SK-N-SH (cell line): ENCODE measurements around the gene GOLT1A. TPM values are rescaled to one million over a fixed set of nuclear protein-coding genes. Genes with fewer than 3 reads are reported as not detected.

Source experiments
- CTCF ChIA-PET: fragments of 300-600, 350-600 bp; formaldehyde crosslinking; extraction: SDS; loops from one replicate; lab custom pipeline; 2021; lab: Yijun Ruan, JAX
- POLR2A ChIA-PET: fragments of 350-600 bp; sonication (Branson Sonifier 250); formaldehyde crosslinking; extraction: SDS; loops from one replicate; lab custom pipeline; 2020; ENCODE audit warnings: antibody characterized with exemption, inconsistent platforms; lab: Yijun Ruan, JAX
- DNase-seq: peaks from one replicate; pipeline ENCODE4 v3.0.0; 2012
- H2AFZ ChIP-seq: fragments of 200-600 bp; sonication (generic); 2 replicates; pipeline ENCODE4 v1.8.1; 2016; ENCODE audit warnings: antibody characterized with exemption, mild to moderate bottlenecking, low read depth
- H3F3A ChIP-seq: fragments of 200-600 bp; sonication (generic); replicated peaks from 2 replicates; pipeline ENCODE3; 2016; ENCODE audit warnings: antibody characterized with exemption, mild to moderate bottlenecking; ENCODE audit not compliant: insufficient read depth
- H3K27ac ChIP-seq, 2 experiments: fragments of 200-500 bp in 1 of 2; fragments of 200-600 bp in 1 of 2; sonication (Bioruptor generic) in 1 of 2; sonication (generic), shearing (Covaris generic) in 1 of 2; 2 replicates each; pipeline versions ENCODE4 v1.5.1 to v1.6.1; 2014 to 2016; ENCODE audit warnings: low read depth in 2 of 2, inconsistent platforms in 1 of 2, low read length in 1 of 2, mild to moderate bottlenecking in 1 of 2, mixed read lengths in 1 of 2
- H3K27me3 ChIP-seq: fragments of 200-600 bp; sonication (generic), shearing (Covaris generic); 2 replicates; pipeline ENCODE4 v1.6.1; 2016; ENCODE audit warnings: mixed run types; ENCODE audit not compliant: insufficient read depth
- H3K36me3 ChIP-seq, 2 experiments: fragments of 200-500 bp in 1 of 2; fragments of 200-600 bp in 1 of 2; sonication (Bioruptor generic) in 1 of 2; sonication (generic) in 1 of 2; replicated peaks in 1 of 2; 2 replicates each; pipeline versions ENCODE3 to v1.5.1; 2014 to 2016; ENCODE audit warnings: low read length in 1 of 2, mild to moderate bottlenecking in 1 of 2; ENCODE audit not compliant: insufficient read depth in 2 of 2, control insufficient read depth in 1 of 2
- H3K4me1 ChIP-seq, 2 experiments: fragments of 200-500 bp in 1 of 2; fragments of 200-600 bp in 1 of 2; sonication (Bioruptor generic) in 1 of 2; sonication (generic), shearing (Covaris generic) in 1 of 2; 2 replicates each; pipeline versions ENCODE4 v1.5.1 to v1.6.1; 2014 to 2016; ENCODE audit warnings: low read depth in 1 of 2, low read length in 1 of 2, mixed run types in 1 of 2; ENCODE audit not compliant: insufficient read depth in 2 of 2, control insufficient read depth in 1 of 2
- H3K4me2 ChIP-seq: fragments of 200-600 bp; sonication (generic), shearing (Covaris generic); 2 replicates; pipeline ENCODE4 v1.6.1; 2017; ENCODE audit warnings: mixed run types
- H3K4me3 ChIP-seq, 2 experiments: fragments of 200-500 bp in 1 of 2; fragments of 200-600 bp in 1 of 2; sonication (Bioruptor generic) in 1 of 2; sonication (generic), shearing (Covaris generic) in 1 of 2; 2 replicates each; pipeline versions ENCODE4 v1.5.1 to v1.8.1; 2014 to 2016; ENCODE audit warnings: low read depth in 2 of 2, inconsistent platforms in 1 of 2, low read length in 1 of 2, mild to moderate bottlenecking in 1 of 2, mixed read lengths in 1 of 2, moderate library complexity in 1 of 2
- H3K79me2 ChIP-seq: fragments of 200-600 bp; sonication (generic); 2 replicates; pipeline ENCODE4 v1.8.1; 2017; ENCODE audit warnings: mild to moderate bottlenecking; ENCODE audit not compliant: insufficient read depth
- H3K9ac ChIP-seq: fragments of 200-600 bp; sonication (generic); 2 replicates; pipeline ENCODE4 v1.6.1; 2017; ENCODE audit warnings: mixed run types
- H3K9me2 ChIP-seq: fragments of 200-600 bp; sonication (generic); 2 replicates; pipeline ENCODE4 v1.6.1; 2017; ENCODE audit warnings: mixed run types
- H3K9me3 ChIP-seq: fragments of 200-600 bp; sonication (generic); 2 replicates; pipeline ENCODE4 v1.6.1; 2017; ENCODE audit warnings: mixed run types, mild to moderate bottlenecking, moderate library complexity
- H4K20me1 ChIP-seq: fragments of 200-600 bp; sonication (generic); 2 replicates; pipeline ENCODE4 v1.6.1; 2017; ENCODE audit warnings: mild to moderate bottlenecking, mixed run types; ENCODE audit not compliant: insufficient read depth
- EP300 ChIP-seq, 2 experiments: IDR thresholded peaks; 2 replicates each; pipeline versions ENCODE4 v1.4.0 to v1.6.1; 2012; ENCODE audit warnings: borderline replicate concordance in 1 of 2, low read depth in 1 of 2, low read length in 1 of 2
- EZH2phosphoT487 ChIP-seq: fragments of 200-600 bp; sonication (generic); IDR thresholded peaks from 2 replicates; pipeline ENCODE4 v1.6.1; 2017; ENCODE audit warnings: low read depth, mixed run types, mild to moderate bottlenecking, antibody characterized with exemption, moderate library complexity, borderline replicate concordance
- FOSL2 ChIP-seq: IDR thresholded peaks from 2 replicates; pipeline ENCODE4 v1.4.0; 2012; ENCODE audit warnings: low read depth, mild to moderate bottlenecking, moderate library complexity, borderline replicate concordance
- FOXM1 ChIP-seq: IDR thresholded peaks from 2 replicates; pipeline ENCODE4 v1.4.0; 2012; ENCODE audit warnings: low read depth, mild to moderate bottlenecking
- GATA2 ChIP-seq: sonication (generic); formaldehyde crosslinking; IDR thresholded peaks from 2 replicates; pipeline ENCODE4 v1.5.0; 2020; ENCODE audit warnings: mild to moderate bottlenecking, missing genetic modification reagents
- MAX ChIP-seq: IDR thresholded peaks from 2 replicates; pipeline ENCODE4 v1.4.0; 2012; ENCODE audit warnings: low read depth
- MEF2A ChIP-seq: IDR thresholded peaks from 2 replicates; pipeline ENCODE4 v1.4.0; 2012; ENCODE audit warnings: low read depth, borderline replicate concordance
- NFIC ChIP-seq: IDR thresholded peaks from 2 replicates; pipeline ENCODE4 v1.4.0; 2012; ENCODE audit warnings: borderline replicate concordance
- PBX3 ChIP-seq: IDR thresholded peaks from 2 replicates; pipeline ENCODE4; 2012
- RFX5 ChIP-seq: IDR thresholded peaks from 2 replicates; pipeline ENCODE4 v1.6.1; 2012; ENCODE audit warnings: mild to moderate bottlenecking, improper control_type of control experiment, low read length
- SMC3 ChIP-seq: IDR thresholded peaks from 2 replicates; pipeline ENCODE4 v1.6.1; 2012; ENCODE audit warnings: low read depth, low read length, improper control_type of control experiment
- TAF1 ChIP-seq: IDR thresholded peaks from 2 replicates; pipeline ENCODE4 v1.6.1; 2012; ENCODE audit warnings: low read depth, mild to moderate bottlenecking, low read length, moderate library complexity, borderline replicate concordance
- TEAD4 ChIP-seq: IDR thresholded peaks from 2 replicates; pipeline ENCODE4 v1.4.0; 2012; ENCODE audit warnings: mild to moderate bottlenecking, borderline replicate concordance; ENCODE audit not compliant: insufficient read depth
- USF1 ChIP-seq: IDR thresholded peaks from 2 replicates; pipeline ENCODE4 v1.4.0; 2012; ENCODE audit warnings: low read depth, borderline replicate concordance
- WGBS: methylation state at CpG from one replicate; pipeline ENCODE4 v1.1.6; 2017; ENCODE audit warnings: low lambda C conversion rate; 5-methylcytosine and 5-hydroxymethylcytosine counted together
- polyA plus RNA-seq, 3 experiments: library from polyadenylated mRNA; depleted of rRNA; stranded (reverse); fragments of >200 nt; gene quantifications; 2 replicates each; pipeline ENCODE4 v1.2.3, GENCODE V29; 2012

Gene GOLT1A
- polyA plus RNA-seq, 1 of the 3 experiments (the other 2 are of a cell fraction): not detected

GRCh38 chr1:204260601-204261197 is 46.9 kb upstream of the GOLT1A start (continued):
- TF ChIP-seq TEAD4: no peak
- TF ChIP-seq FOXM1: no peak
- TF ChIP-seq EP300 (IDR thresholded peaks at IDR 0.05; ENCODE audit: borderline replicate concordance in 1 of 2, low read depth in 1 of 2, low read length in 1 of 2): no peak
- TF ChIP-seq MAX: no peak
- TF ChIP-seq EZH2phosphoT487: no peak

- TF ChIP-seq GATA2: no peak
- TF ChIP-seq SMC3: no peak
- no peaks in the 10 kb centered on the region; the same call in 1 of the 2 replicates for H3K27me3 ChIP-seq
- no peaks in the 10 kb centered on the region for H3F3A ChIP-seq
- H2AFZ ChIP-seq: no peak overlapping the region
- CTCF ChIA-PET: interaction anchor here (1.3 to 15.9 kb wide), 9 partner anchors 9 to 101 kb away, joined by 3 to 338 read pairs (median 14); partner anchors contain the start of gene PLEKHA6
- no peaks in the 10 kb centered on the region for H3K79me2 ChIP-seq
- H3K9me3 ChIP-seq: no peaks in the 10 kb centered on the region
- H3K27ac ChIP-seq: peak overlapping the region in 1 of 2 experiments; percentile 48; a peak in 2 of 4 replicates
- H3K36me3 ChIP-seq: peaks cover 0 to 15% of the 10 kb centered on the region in 2 experiments
- POLR2A ChIA-PET: interaction anchor here (3.6 kb wide), 1 partner anchor 100 kb away, joined by 29 read pairs; the partner anchor contains the start of gene PLEKHA6
- no peak overlapping the region for H3K9ac ChIP-seq
- no peak for DNase-seq
- H3K4me2 ChIP-seq: no peak overlapping the region
- no peaks in the 10 kb centered on the region for H4K20me1 ChIP-seq
- H3K9me2 ChIP-seq: no peaks in the 10 kb centered on the region
- no peak overlapping the region for H3K4me3 ChIP-seq
- 69% methylated on average over 5 of the region's 5 CpGs for WGBS
- peaks cover 0 to 44% of the 10 kb centered on the region in 2 experiments; a peak in 2 of 4 replicates for H3K4me1 ChIP-seq
Measured at GRCh38 chr1:204259782-204260181, 46.0 kb upstream of the GOLT1A start.

- no peaks in the 10 kb centered on the region for H3K79me2 ChIP-seq
- H3K36me3 ChIP-seq: peaks cover 0 to 15% of the 10 kb centered on the region in 2 experiments
- no peaks in the 10 kb centered on the region for H3K9me2 ChIP-seq
- ChIA-PET CTCF (interaction anchor here (0.8 to 15.9 kb wide), 22 partner anchors 9 to 139 kb away, joined by 3 to 338 read pairs (median 7); partner anchors contain the start of gene PLEKHA6), POLR2A (interaction anchor here (1.1 to 3.6 kb wide), 2 partner anchors 100 to 103 kb away, joined by 3 to 29 read pairs; partner anchors contain the start of gene PLEKHA6)
- WGBS: 85% methylated on average over 13 of the region's 18 CpGs
- no peak overlapping the region for H3K4me2 ChIP-seq
- H3F3A ChIP-seq: no peaks in the 10 kb centered on the region
- no peak overlapping the region for H3K4me3 ChIP-seq
- no peak overlapping the region for H3K9ac ChIP-seq
- no peaks in the 10 kb centered on the region for H4K20me1 ChIP-seq
- H3K9me3 ChIP-seq: no peaks in the 10 kb centered on the region
- H2AFZ ChIP-seq: no peak overlapping the region
- peak overlapping the region in 1 of 2 experiments; percentile 48; a peak in 2 of 4 replicates for H3K27ac ChIP-seq
- no peaks in the 10 kb centered on the region; the same call in 1 of the 2 replicates for H3K27me3 ChIP-seq
- no peak for DNase-seq
- TF ChIP-seq RFX5: no peak
- TF ChIP-seq GATA2: no peak
- no peak for TF ChIP-seq PBX3
- no peak for TF ChIP-seq EZH2phosphoT487
- no peak for TF ChIP-seq MAX
- TF ChIP-seq TEAD4: no peak
- no peak for TF ChIP-seq EP300 (IDR thresholded peaks at IDR 0.05; ENCODE audit: borderline replicate concordance in 1 of 2, low read depth in 1 of 2, low read length in 1 of 2)
- TF ChIP-seq USF1: no peak
- TF ChIP-seq FOSL2: no peak
- no peak for TF ChIP-seq NFIC
- TF ChIP-seq TAF1: no peak
- no peak for TF ChIP-seq MEF2A
- TF ChIP-seq, all 33 proteins: peak for 0
- peaks cover 0 to 38% of the 10 kb centered on the region in 2 experiments; a peak in 2 of 4 replicates for H3K4me1 ChIP-seq
Measured at GRCh38 chr1:204259196-204259595, 45.4 kb upstream of the GOLT1A start.
